HG02571 (cell line): Measurements from ENCODE around the gene ROR1.

Experiments used
- ATAC-seq: cut with Tn5 transposase; IDR thresholded peaks from one replicate; pipeline ENCODE4 v1.9.1; 2021; ENCODE audit warnings: mild to moderate bottlenecking, moderate library complexity; ENCODE audit not compliant: unreplicated experiment

Gene ROR1

GRCh38 chr1:64000021-64000420 is 226.2 kb downstream of the ROR1 start:
- no peak for ATAC-seq

GRCh38 chr1:64001038-64001437 is 227.2 kb downstream of the ROR1 start:
- ATAC-seq = no peak

- ATAC-seq = no peak
Measured at GRCh38 chr1:64004451-64005025, 230.7 kb downstream of the ROR1 start.

GRCh38 chr1:64005801-64006200 is 232.0 kb downstream of the ROR1 start:
- no peak for ATAC-seq

- no peak for ATAC-seq
Measured at GRCh38 chr1:64006276-64007051, 232.6 kb downstream of the ROR1 start.

- no peak for ATAC-seq
Measured at GRCh38 chr1:64010316-64010715, 236.5 kb downstream of the ROR1 start.

- ATAC-seq = no peak
Measured at GRCh38 chr1:64013395-64013794, 239.6 kb downstream of the ROR1 start.

GRCh38 chr1:64019818-64020217 is 246.0 kb downstream of the ROR1 start:
- no peak for ATAC-seq

- no peak for ATAC-seq
Measured at GRCh38 chr1:64021066-64021465, 247.2 kb downstream of the ROR1 start.

GRCh38 chr1:64025051-64025450 is 251.2 kb downstream of the ROR1 start:
- ATAC-seq = no peak

- ATAC-seq = no peak
Measured at GRCh38 chr1:64029037-64029436, 255.2 kb downstream of the ROR1 start.

GRCh38 chr1:64030411-64030810 is 256.6 kb downstream of the ROR1 start:
- no peak for ATAC-seq

- ATAC-seq = no peak
Measured at GRCh38 chr1:64031236-64031635, 257.4 kb downstream of the ROR1 start.

- no peak for ATAC-seq
Measured at GRCh38 chr1:64033667-64034220, 259.9 kb downstream of the ROR1 start.

GRCh38 chr1:64036549-64036948 is 262.7 kb downstream of the ROR1 start:
- no peak for ATAC-seq

GRCh38 chr1:64038119-64038518 is 264.3 kb downstream of the ROR1 start:
- no peak for ATAC-seq

- ATAC-seq = no peak
Measured at GRCh38 chr1:64038965-64039364, 265.1 kb downstream of the ROR1 start.

- no peak for ATAC-seq
Measured at GRCh38 chr1:64039390-64039926, 265.6 kb downstream of the ROR1 start.

- ATAC-seq = no peak
Measured at GRCh38 chr1:64041371-64042131, 267.7 kb downstream of the ROR1 start.

- no peak for ATAC-seq
Measured at GRCh38 chr1:64042331-64043100, 268.7 kb downstream of the ROR1 start.

GRCh38 chr1:64043288-64043687 is 269.5 kb downstream of the ROR1 start:
- ATAC-seq = no peak
